ENCODE results near the gene HERC4.
"Not testable (repeated sequence)": the region's sequence is repeated elsewhere in the genome, so short reads cannot be mapped to it uniquely, and the experiment has no call there.

HERC4 gene

GRCh38 chr10:68087685-68088401 is 12.8 kb upstream of the HERC4 start:
- no peak for DNase-seq

GRCh38 chr10:68086910-68087684 is 12.0 kb upstream of the HERC4 start:
- no peak for DNase-seq

GRCh38 chr10:68086011-68086410 is 10.9 kb upstream of the HERC4 start:
- DNase-seq, result no peak

- no peak for DNase-seq
Observed at GRCh38 chr10:68084469-68084868, 9.4 kb upstream of the HERC4 start.

GRCh38 chr10:68083953-68084352 is 8.9 kb upstream of the HERC4 start:
- no peak for DNase-seq

- DNase-seq, result no peak
Observed at GRCh38 chr10:68082872-68083271, 7.8 kb upstream of the HERC4 start.

GRCh38 chr10:68081916-68082315 is 6.8 kb upstream of the HERC4 start:
- DNase-seq, result no peak

GRCh38 chr10:68080853-68081431 is 5.9 kb upstream of the HERC4 start:
- no peak for DNase-seq

GRCh38 chr10:68079434-68079833 is 4.4 kb upstream of the HERC4 start:
- DNase-seq, result no peak

- DNase-seq, result no peak
Observed at GRCh38 chr10:68077026-68077425, 1.9 kb upstream of the HERC4 start.

- DNase-seq, result not testable (repeated sequence)
Observed at GRCh38 chr10:68076081-68076480, 998 bp upstream of the HERC4 start.

GRCh38 chr10:68075550-68076004 is 494 bp upstream of the HERC4 start:
- DNase-seq, result no peak

- no peak for DNase-seq
Observed at GRCh38 chr10:68074031-68074774, 880 bp downstream of the HERC4 start.

GRCh38 chr10:68073631-68074030 is 1.5 kb downstream of the HERC4 start:
- no peak for DNase-seq

- DNase-seq, result no peak
Observed at GRCh38 chr10:68067508-68067907, 7.6 kb downstream of the HERC4 start.

GRCh38 chr10:68067029-68067428 is 8.1 kb downstream of the HERC4 start:
- DNase-seq, result no peak

GRCh38 chr10:68053553-68053952 is 21.5 kb downstream of the HERC4 start:
- DNase-seq, result no peak

GRCh38 chr10:68052463-68052862 is 22.6 kb downstream of the HERC4 start:
- no peak for DNase-seq

GRCh38 chr10:68049289-68050078 is 25.6 kb downstream of the HERC4 start:
- DNase-seq, result no peak

GRCh38 chr10:68047554-68048327 is 27.3 kb downstream of the HERC4 start:
- DNase-seq, result no peak

GRCh38 chr10:68047122-68047521 is 28.0 kb downstream of the HERC4 start:
- no peak for DNase-seq

GRCh38 chr10:68046642-68047041 is 28.4 kb downstream of the HERC4 start:
- no peak for DNase-seq
